GM12878 (cell line): ENCODE measurements around the gene SRRM2. TPM values are rescaled to one million over a fixed set of nuclear protein-coding genes. Genes with fewer than 3 reads are reported as not detected.

Experiments
- ATAC-seq: fragments of 200-7000 bp; cut with Tn5 transposase; 3 replicates; pipeline ENCODE4 v1.9.1; 2020; ENCODE audit warnings: mild to moderate bottlenecking, moderate library complexity
- BruUV-seq: library from RNA; stranded (reverse); fragments of 400-500 nt; replicated peaks from 2 replicates; lab custom pipeline; 2021; lab: Mats Ljungman, UMichigan
- CTCF ChIA-PET: fragments of 300-600 bp; sonication (Branson Sonifier 250); formaldehyde crosslinking; extraction: SDS; loops from one replicate; lab custom pipeline; 2021; ENCODE audit warnings: inconsistent platforms; lab: Yijun Ruan, JAX
- POLR2A ChIA-PET: fragments of 350-600 bp; formaldehyde crosslinking; extraction: SDS; loops from one replicate; lab custom pipeline; 2021; ENCODE audit warnings: inconsistent platforms; lab: Charles Lee
- RAD21 ChIA-PET: fragments of 300-600 bp; sonication (Branson Sonifier 250); formaldehyde crosslinking; loops from one replicate; lab custom pipeline; 2023; ENCODE audit warnings: antibody characterized with exemption; ENCODE audit not compliant: unreplicated experiment; lab: Charles Lee
- SMC1A ChIA-PET: fragments of 300-600 bp; sonication (Branson Sonifier 250); formaldehyde crosslinking; loops from one replicate; lab custom pipeline; 2023; ENCODE audit not compliant: unreplicated experiment, uncharacterized antibody; lab: Charles Lee
- DNase-seq: peaks from one replicate; pipeline ENCODE4 v3.0.0-alpha.2; 2011; ENCODE audit warnings: low read depth, low spot score
- FAIRE-seq: peaks from 3 replicates; lab custom pipeline; 2011; peaks lifted over from hg19 to GRCh38; lab: Jason Lieb, UNC
- H2AFZ ChIP-seq: 2 replicates; pipeline ENCODE4 v1.6.0; 2011; ENCODE audit warnings: low read depth, low read length, control low read depth; ENCODE audit not compliant: control insufficient read depth
- H3K27ac ChIP-seq: 2 replicates; pipeline ENCODE4 v1.5.1; 2011; ENCODE audit warnings: control low read depth; ENCODE audit not compliant: control insufficient read depth, insufficient read depth
- H3K27me3 ChIP-seq, 2 experiments: replicated peaks in 1 of 2; 2 replicates each; pipeline versions ENCODE4 v1.6.0 to v1.6.1; 2011; ENCODE audit warnings: low read length in 1 of 2; ENCODE audit not compliant: control insufficient read depth in 2 of 2, insufficient read depth in 2 of 2
- H3K36me3 ChIP-seq, 2 experiments: 2 replicates each; pipeline ENCODE4 v1.5.1; 2011; ENCODE audit warnings: low read length in 1 of 2; ENCODE audit not compliant: control insufficient read depth in 2 of 2, insufficient read depth in 2 of 2
- H3K4me1 ChIP-seq: 2 replicates; pipeline ENCODE4 v1.6.1; 2011; ENCODE audit warnings: mild to moderate bottlenecking, low read length, moderate library complexity, mixed read lengths; ENCODE audit not compliant: control insufficient read depth, insufficient read depth
- H3K4me2 ChIP-seq: 2 replicates; pipeline ENCODE4 v1.6.0; 2011; ENCODE audit warnings: control low read depth; ENCODE audit not compliant: control insufficient read depth, insufficient read depth
- H3K4me3 ChIP-seq: fragments of 200-600 bp; sonication (generic); 2 replicates; pipeline ENCODE4 v1.5.1; 2016
- H3K79me2 ChIP-seq: 2 replicates; pipeline ENCODE4 v1.6.0; 2011; ENCODE audit warnings: low read length; ENCODE audit not compliant: control insufficient read depth, insufficient read depth
- H3K9ac ChIP-seq: 2 replicates; pipeline ENCODE4 v1.8.0; 2011; ENCODE audit warnings: low read length, control low read depth, mixed read lengths; ENCODE audit not compliant: control insufficient read depth, insufficient read depth
- H3K9me3 ChIP-seq: replicated peaks from 3 replicates; pipeline ENCODE4 v1.5.1; 2011; ENCODE audit warnings: mild to moderate bottlenecking, low read length; ENCODE audit not compliant: control insufficient read depth, insufficient read depth
- H4K20me1 ChIP-seq: 2 replicates; pipeline ENCODE4 v1.6.0; 2011; ENCODE audit not compliant: control insufficient read depth, insufficient read depth
- BCL11A ChIP-seq: IDR thresholded peaks from 2 replicates; pipeline ENCODE4 v1.6.1; 2011; ENCODE audit warnings: low read depth, low read length
- BMI1 ChIP-seq: fragments of 450-650 bp; IDR thresholded peaks from 2 replicates; pipeline ENCODE4 v1.6.1; 2016; ENCODE audit warnings: mild to moderate bottlenecking, moderate library complexity, borderline replicate concordance
- CREB1 ChIP-seq: IDR thresholded peaks from 2 replicates; pipeline ENCODE4 v1.6.1; 2012; ENCODE audit warnings: low read depth, mild to moderate bottlenecking, inconsistent platforms
- IKZF2 ChIP-seq, 2 experiments: fragments of 450-650 bp; IDR thresholded peaks; 2 replicates each; pipeline ENCODE4 v1.6.1; 2017; ENCODE audit warnings: mild to moderate bottlenecking in 2 of 2, moderate library complexity in 2 of 2
- KLF5 ChIP-seq: fragments of 450-650 bp; IDR thresholded peaks from 2 replicates; pipeline ENCODE4 v1.6.1; 2014; ENCODE audit warnings: mild to moderate bottlenecking; ENCODE audit not compliant: partially characterized antibody
- NBN ChIP-seq: fragments of 450-650 bp; IDR thresholded peaks from 2 replicates; pipeline ENCODE4 v1.6.1; 2016
- NFYB ChIP-seq: IDR thresholded peaks from 2 replicates; pipeline ENCODE4 v1.6.1; 2011; ENCODE audit warnings: low read depth, mild to moderate bottlenecking, low read length, improper control_type of control experiment, moderate library complexity; ENCODE audit not compliant: insufficient read depth
- POU2F2 ChIP-seq: IDR thresholded peaks from 3 replicates; pipeline ENCODE4 v1.6.1; 2011; ENCODE audit warnings: low read depth, mild to moderate bottlenecking, low read length, borderline replicate concordance
- SIN3A ChIP-seq: IDR thresholded peaks from 2 replicates; pipeline ENCODE4 v1.6.1; 2012; ENCODE audit warnings: low read depth, low read length, improper control_type of control experiment
- STAT1 ChIP-seq: fragments of 450-650 bp; conservative IDR thresholded peaks from 2 replicates; pipeline ENCODE4 v1.6.1; 2014; ENCODE audit warnings: antibody characterized with exemption, mild to moderate bottlenecking
- ZNF217 ChIP-seq: fragments of 450-650 bp; IDR thresholded peaks from 2 replicates; pipeline ENCODE4 v1.6.1; 2017; ENCODE audit warnings: antibody characterized with exemption, mild to moderate bottlenecking
- ZNF384 ChIP-seq: IDR thresholded peaks from 2 replicates; pipeline ENCODE4 v1.6.1; 2012; ENCODE audit warnings: low read depth, mild to moderate bottlenecking, low read length, improper control_type of control experiment, borderline replicate concordance
- ZNF592 ChIP-seq: fragments of 450-650 bp; IDR thresholded peaks from 2 replicates; pipeline ENCODE4 v1.6.1; 2017; ENCODE audit warnings: mild to moderate bottlenecking, moderate library complexity
- ZZZ3 ChIP-seq: IDR thresholded peaks from 2 replicates; pipeline ENCODE4 v1.6.1; 2011; ENCODE audit warnings: low read depth; ENCODE audit not compliant: control insufficient read depth, insufficient read length
- WGBS: methylation state at CpG from one replicate; pipeline ENCODE4 v1.1.6; 2016; ENCODE audit warnings: low lambda C conversion rate; ENCODE audit not compliant: insufficient replicate concordance, insufficient coverage; ENCODE audit errors: missing lambda C conversion rate; 5-methylcytosine and 5-hydroxymethylcytosine counted together
- in situ Hi-C: fragments of 300-500 bp; cut with MboI; formaldehyde crosslinking; loops from 9 replicates; pipeline ENCODE4 v1.14.3; 2018; ENCODE audit warnings: mixed read lengths
- intact Hi-C: fragments of 100-400 bp; cut with micrococcal nuclease; formaldehyde crosslinking; loops from one replicate; pipeline ENCODE4 v1.14.2; 2022; ENCODE audit not compliant: unreplicated experiment
- polyA plus RNA-seq, 11 experiments: library from polyadenylated mRNA; depleted of rRNA in 4 of 11; unstranded in 6 of 11; stranded (reverse) in 5 of 11; fragments of >200 nt; fragmentation: Nextera tagmentation in 4 of 11; fragmentation: Illumina TruSeq in 1 of 11; extraction: Ambion mirVana in 4 of 11; extraction: Trizol in 1 of 11; gene quantifications; 1 replicate in 1 of 11; 2 replicates in 10 of 11; pipeline versions ENCODE4 v1.2.1 to v1.2.3, GENCODE V29; 2011 to 2016; ENCODE audit warnings: inconsistent platforms in 2 of 11, missing spikeins in 2 of 11, low read depth in 1 of 11
- total RNA-seq, 4 experiments: library from RNA; depleted of rRNA in 3 of 4; stranded (reverse); fragments of >200 nt in 3 of 4; fragmentation: Illumina TruSeq in 1 of 4; extraction: Trizol in 1 of 4; gene quantifications; 2 replicates each; pipeline versions ENCODE4 v1.2.1 to v1.2.3, GENCODE V29; 2013 to 2021
- TF ChIP-seq, protein P1 (sequence below): fragments of 450-650 bp; formaldehyde crosslinking; IDR thresholded peaks from 2 replicates; pipeline ENCODE4 v1.4.0; 2020; ENCODE audit warnings: mild to moderate bottlenecking, moderate library complexity
- TF ChIP-seq, protein P2 (sequence below): IDR thresholded peaks from 2 replicates; pipeline ENCODE4 v1.6.1; 2011; ENCODE audit warnings: mild to moderate bottlenecking, low read depth, low read length, moderate library complexity; ENCODE audit not compliant: insufficient replicate concordance

The SRRM2 gene
- total and polyA plus RNA-seq, 10 of the 15 experiments (the other 5 are each of a cell fraction or from before 2014, with no cell fraction given): 30.1 to 502 (median 196) TPM

DNA sequence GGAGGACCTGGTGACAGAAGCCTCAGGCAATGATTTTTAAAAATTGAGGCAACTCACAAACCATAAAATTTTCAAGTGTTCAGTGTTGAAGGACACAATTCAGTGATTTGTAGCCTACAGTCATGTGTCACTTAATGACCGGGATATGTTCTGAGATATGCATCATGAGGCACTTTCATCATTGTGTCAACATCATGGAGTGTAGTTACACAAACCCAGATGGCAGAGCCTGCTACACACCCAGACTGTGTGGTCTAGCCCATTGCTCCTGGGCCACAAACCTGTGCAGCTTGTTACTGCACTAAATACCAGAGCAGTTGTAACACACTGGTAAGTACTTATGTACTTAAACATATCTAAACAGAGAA is 47.4 kb downstream of the SRRM2 start:
- ChIA-PET POLR2A (no interaction called here), CTCF (no interaction called here), RAD21 (no interaction called here), SMC1A (no interaction called here)
- H3K4me1 ChIP-seq: no peaks in the 10 kb centered on the region
- no peaks in the 10 kb centered on the region for H4K20me1 ChIP-seq
- H3K27ac ChIP-seq: no peak overlapping the region
- intact Hi-C loops: loop anchor here (10.0 kb wide), 1 partner anchor 55 kb away; the partner anchor contains the start of gene PRSS22
- in situ Hi-C loops: no loop called here
- no peak overlapping the region for H3K9ac ChIP-seq
- DNase-seq (no peak), FAIRE-seq (no peak), ATAC-seq (no peak)
- H3K79me2 ChIP-seq: no peaks in the 10 kb centered on the region
- H3K9me3 ChIP-seq: no peaks in the 10 kb centered on the region
- BruUV-seq: no TSS peak
- H3K36me3 ChIP-seq: no peaks in the 10 kb centered on the region
- no peak overlapping the region for H2AFZ ChIP-seq
- WGBS: 100% methylated on average over 1 of the region's 1 CpG
- H3K4me3 ChIP-seq: no peak overlapping the region
- no peaks in the 10 kb centered on the region; a peak in 1 of 4 replicates for H3K27me3 ChIP-seq
- no peak overlapping the region for H3K4me2 ChIP-seq
- TF ChIP-seq POU2F2 (no peak), ZNF217 (no peak), STAT1 (no peak), NFYB (no peak), ZNF384 (no peak), CREB1 (no peak), NBN (no peak), ZZZ3 (no peak), BCL11A (no peak), IKZF2 (IDR thresholded peaks at IDR 0.05) (no peak), SIN3A (no peak), BMI1 (no peak), KLF5 (no peak), ZNF592 (no peak)
- TF ChIP-seq, protein P1, sequence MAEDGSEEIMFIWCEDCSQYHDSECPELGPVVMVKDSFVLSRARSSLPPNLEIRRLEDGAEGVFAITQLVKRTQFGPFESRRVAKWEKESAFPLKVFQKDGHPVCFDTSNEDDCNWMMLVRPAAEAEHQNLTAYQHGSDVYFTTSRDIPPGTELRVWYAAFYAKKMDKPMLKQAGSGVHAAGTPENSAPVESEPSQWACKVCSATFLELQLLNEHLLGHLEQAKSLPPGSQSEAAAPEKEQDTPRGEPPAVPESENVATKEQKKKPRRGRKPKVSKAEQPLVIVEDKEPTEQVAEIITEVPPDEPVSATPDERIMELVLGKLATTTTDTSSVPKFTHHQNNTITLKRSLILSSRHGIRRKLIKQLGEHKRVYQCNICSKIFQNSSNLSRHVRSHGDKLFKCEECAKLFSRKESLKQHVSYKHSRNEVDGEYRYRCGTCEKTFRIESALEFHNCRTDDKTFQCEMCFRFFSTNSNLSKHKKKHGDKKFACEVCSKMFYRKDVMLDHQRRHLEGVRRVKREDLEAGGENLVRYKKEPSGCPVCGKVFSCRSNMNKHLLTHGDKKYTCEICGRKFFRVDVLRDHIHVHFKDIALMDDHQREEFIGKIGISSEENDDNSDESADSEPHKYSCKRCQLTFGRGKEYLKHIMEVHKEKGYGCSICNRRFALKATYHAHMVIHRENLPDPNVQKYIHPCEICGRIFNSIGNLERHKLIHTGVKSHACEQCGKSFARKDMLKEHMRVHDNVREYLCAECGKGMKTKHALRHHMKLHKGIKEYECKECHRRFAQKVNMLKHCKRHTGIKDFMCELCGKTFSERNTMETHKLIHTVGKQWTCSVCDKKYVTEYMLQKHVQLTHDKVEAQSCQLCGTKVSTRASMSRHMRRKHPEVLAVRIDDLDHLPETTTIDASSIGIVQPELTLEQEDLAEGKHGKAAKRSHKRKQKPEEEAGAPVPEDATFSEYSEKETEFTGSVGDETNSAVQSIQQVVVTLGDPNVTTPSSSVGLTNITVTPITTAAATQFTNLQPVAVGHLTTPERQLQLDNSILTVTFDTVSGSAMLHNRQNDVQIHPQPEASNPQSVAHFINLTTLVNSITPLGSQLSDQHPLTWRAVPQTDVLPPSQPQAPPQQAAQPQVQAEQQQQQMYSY (CRISPR knock-in tag): no peak
- TF ChIP-seq, protein P2, sequence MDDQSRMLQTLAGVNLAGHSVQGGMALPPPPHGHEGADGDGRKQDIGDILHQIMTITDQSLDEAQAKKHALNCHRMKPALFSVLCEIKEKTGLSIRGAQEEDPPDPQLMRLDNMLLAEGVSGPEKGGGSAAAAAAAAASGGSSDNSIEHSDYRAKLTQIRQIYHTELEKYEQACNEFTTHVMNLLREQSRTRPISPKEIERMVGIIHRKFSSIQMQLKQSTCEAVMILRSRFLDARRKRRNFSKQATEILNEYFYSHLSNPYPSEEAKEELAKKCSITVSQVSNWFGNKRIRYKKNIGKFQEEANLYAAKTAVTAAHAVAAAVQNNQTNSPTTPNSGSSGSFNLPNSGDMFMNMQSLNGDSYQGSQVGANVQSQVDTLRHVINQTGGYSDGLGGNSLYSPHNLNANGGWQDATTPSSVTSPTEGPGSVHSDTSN: no peak
